GM10248 (cell line): ENCODE measurements around the gene FUT8.

Source experiments
- CTCF ChIA-PET: fragments of 300-600 bp; sonication (Branson Sonifier 250); formaldehyde crosslinking; extraction: SDS; loops from one replicate; lab custom pipeline; 2021; ENCODE audit warnings: antibody characterized with exemption; lab: Yijun Ruan, JAX
- POLR2A ChIA-PET: fragments of 350-650 bp; sonication (Branson Sonifier 250); formaldehyde crosslinking; extraction: SDS; loops from one replicate; lab custom pipeline; 2020; ENCODE audit warnings: antibody characterized with exemption; lab: Yijun Ruan, JAX
- DNase-seq: peaks from one replicate; pipeline ENCODE4 v3.0.0; 2012; ENCODE audit errors: extremely low spot score
- CTCF ChIP-seq: IDR thresholded peaks from 2 replicates; pipeline ENCODE4 v1.5.1; 2012; ENCODE audit warnings: mild to moderate bottlenecking, low read depth; ENCODE audit errors: extremely low read depth, missing control alignments, control extremely low read depth

Gene FUT8

GRCh38 chr14:65575389-65575788 lies 162.9 kb downstream of the FUT8 start:
- TF ChIP-seq CTCF, result no peak
- ChIA-PET POLR2A (interaction anchor here (0.7 kb wide), 1 partner anchor 1666 kb away, joined by 3 read pairs; the partner anchor contains the start of gene PALS1), CTCF (interaction anchor here (1.3 to 2.1 kb wide), 2 partner anchors 10 to 16 kb away, joined by 4 to 6 read pairs; no protein-coding TSS in a partner anchor)
- no peak for DNase-seq

- CTCF ChIA-PET, result no interaction called here
- TF ChIP-seq CTCF, result no peak
- POLR2A ChIA-PET, result no interaction called here
- DNase-seq, result no peak
Measured at GRCh38 chr14:65580973-65581372, 168.4 kb downstream of the FUT8 start.

GRCh38 chr14:65581378-65581777 lies 168.8 kb downstream of the FUT8 start:
- TF ChIP-seq CTCF, result no peak
- ChIA-PET CTCF (no interaction called here), POLR2A (no interaction called here)
- no peak for DNase-seq

GRCh38 chr14:65581799-65582198 lies 169.3 kb downstream of the FUT8 start:
- POLR2A ChIA-PET, result no interaction called here
- CTCF ChIA-PET, result no interaction called here

GRCh38 chr14:65585216-65585615 lies 172.7 kb downstream of the FUT8 start:
- CTCF ChIA-PET, result interaction anchor here (1.1 kb wide), 1 partner anchor 9 kb away, joined by 6 read pairs; no protein-coding TSS in a partner anchor
- TF ChIP-seq CTCF, result no peak
- POLR2A ChIA-PET, result no interaction called here
- DNase-seq, result no peak

More at GRCh38 chr14:65581799-65582198, 169.3 kb downstream of the FUT8 start:
- no peak for TF ChIP-seq CTCF
- DNase-seq, result no peak

GRCh38 chr14:65588426-65589140 lies 176.1 kb downstream of the FUT8 start:
- CTCF ChIA-PET, result no interaction called here
- TF ChIP-seq CTCF, result no peak
- POLR2A ChIA-PET, result no interaction called here
- no peak for DNase-seq
